Ishikawa (cell line): Measurements from ENCODE around the gene OR2L5.

Experiments used
- CEBPB ChIP-seq: IDR thresholded peaks from 2 replicates; pipeline ENCODE4 v1.6.1; 2012
- CREB1 ChIP-seq: IDR thresholded peaks from 2 replicates; pipeline ENCODE4 v1.6.1; 2012; ENCODE audit warnings: low read depth
- EGR1 ChIP-seq: IDR thresholded peaks from 2 replicates; pipeline ENCODE4 v1.6.1; 2012
- EP300 ChIP-seq: IDR thresholded peaks from 2 replicates; pipeline ENCODE4 v1.6.1; 2012; ENCODE audit warnings: borderline replicate concordance
- FOXM1 ChIP-seq: IDR thresholded peaks from 2 replicates; pipeline ENCODE4 v1.6.1; 2012; ENCODE audit warnings: low read depth, borderline replicate concordance
- NFIC ChIP-seq: IDR thresholded peaks from 2 replicates; pipeline ENCODE4 v1.6.1; 2012
- RAD21 ChIP-seq: IDR thresholded peaks from 2 replicates; pipeline ENCODE4 v1.6.1; 2012; ENCODE audit warnings: low read depth
- REST ChIP-seq: IDR thresholded peaks from 2 replicates; pipeline ENCODE4 v1.6.1; 2012; ENCODE audit warnings: low read depth, mild to moderate bottlenecking
- TAF1 ChIP-seq: IDR thresholded peaks from 2 replicates; pipeline ENCODE4 v1.6.1; 2012; ENCODE audit warnings: low read depth, mild to moderate bottlenecking
- TCF12 ChIP-seq: IDR thresholded peaks from 2 replicates; pipeline ENCODE4 v1.6.1; 2012; ENCODE audit warnings: low read depth
- TEAD4 ChIP-seq: IDR thresholded peaks from 2 replicates; pipeline ENCODE4 v1.6.1; 2012
- USF1 ChIP-seq: IDR thresholded peaks from 2 replicates; pipeline ENCODE4 v1.6.1; 2012
- YY1 ChIP-seq: IDR thresholded peaks from 2 replicates; pipeline ENCODE4 v1.6.1; 2012; ENCODE audit warnings: low read depth
- ZBTB7A ChIP-seq: IDR thresholded peaks from 2 replicates; pipeline ENCODE4 v1.6.1; 2012; ENCODE audit warnings: low read depth
- TF ChIP-seq, protein P1 (sequence below): IDR thresholded peaks from 2 replicates; pipeline ENCODE4 v1.6.1; 2012

Gene OR2L5

GRCh38 chr1:247998811-247999210, 14.6 kb upstream of the OR2L5 start:
- TF ChIP-seq TEAD4, result no peak
- no peak for TF ChIP-seq EP300
- TF ChIP-seq NFIC, result no peak
- no peak for TF ChIP-seq TAF1
- TF ChIP-seq EGR1, result no peak
- no peak for TF ChIP-seq TCF12
- no peak for TF ChIP-seq RAD21
- TF ChIP-seq, protein P1, sequence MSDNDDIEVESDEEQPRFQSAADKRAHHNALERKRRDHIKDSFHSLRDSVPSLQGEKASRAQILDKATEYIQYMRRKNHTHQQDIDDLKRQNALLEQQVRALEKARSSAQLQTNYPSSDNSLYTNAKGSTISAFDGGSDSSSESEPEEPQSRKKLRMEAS, result no peak
- no peak for TF ChIP-seq CREB1
- TF ChIP-seq FOXM1, result no peak
- no peak for TF ChIP-seq REST
- TF ChIP-seq ZBTB7A, result no peak
- TF ChIP-seq USF1, result no peak

GRCh38 chr1:248000169-248000568, 13.3 kb upstream of the OR2L5 start:
- TF ChIP-seq FOXM1, result no peak
- no peak for TF ChIP-seq TCF12

DNA sequence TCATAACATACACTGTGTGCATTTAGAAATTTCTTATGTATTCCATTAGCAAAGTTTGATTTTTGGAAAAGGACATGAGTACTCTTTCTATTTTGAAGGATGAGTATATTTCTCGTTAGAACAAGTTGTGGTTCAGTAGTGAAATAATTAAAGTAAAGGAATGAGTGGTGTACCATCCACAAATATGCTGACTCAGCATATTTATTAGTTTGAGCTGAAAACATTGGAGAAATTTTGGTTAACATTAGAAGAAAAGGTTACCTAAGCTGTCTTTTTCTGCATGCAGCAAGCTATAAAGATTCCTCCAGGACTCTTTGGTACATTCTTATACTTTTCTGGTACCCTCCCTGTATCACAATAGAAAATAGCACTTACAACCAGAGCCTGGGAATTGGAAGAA, 5.7 kb upstream of the OR2L5 start:
- TF ChIP-seq, protein P1, result no peak
- no peak for TF ChIP-seq EP300
- no peak for TF ChIP-seq ZBTB7A
- no peak for TF ChIP-seq CREB1
- no peak for TF ChIP-seq RAD21
- no peak for TF ChIP-seq NFIC
- TF ChIP-seq USF1, result no peak
- no peak for TF ChIP-seq REST
- no peak for TF ChIP-seq YY1
- no peak for TF ChIP-seq TEAD4
- no peak for TF ChIP-seq CEBPB
- no peak for TF ChIP-seq EGR1
- TF ChIP-seq TCF12, result no peak

GRCh38 chr1:248009681-248010080, 3.8 kb upstream of the OR2L5 start:
- no peak for TF ChIP-seq TAF1
- no peak for TF ChIP-seq NFIC
- TF ChIP-seq, protein P1, result no peak
- TF ChIP-seq FOXM1, result no peak
- TF ChIP-seq USF1, result no peak

DNA sequence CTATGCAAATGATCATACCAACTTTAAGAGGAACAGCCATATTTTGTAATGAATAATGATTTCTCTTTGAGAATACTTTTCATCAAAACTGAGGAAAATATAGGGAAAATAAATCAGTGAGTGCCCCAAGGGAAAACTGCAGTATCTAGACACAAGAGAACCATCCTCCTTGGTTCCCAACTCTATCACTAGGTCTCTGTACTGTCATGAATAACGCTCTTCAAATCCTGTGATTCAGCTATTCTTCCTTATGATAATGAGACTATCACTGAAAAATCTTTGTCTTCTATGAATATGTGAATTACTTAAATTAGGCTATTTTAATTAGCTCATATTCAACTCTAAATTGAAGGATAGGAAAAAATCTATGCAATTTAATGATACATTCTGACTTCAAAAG, 2.3 kb downstream of the OR2L5 start:
- TF ChIP-seq ZBTB7A, result no peak
- TF ChIP-seq RAD21, result no peak
- TF ChIP-seq, protein P1, result no peak
- TF ChIP-seq REST, result no peak
- TF ChIP-seq YY1, result no peak
- no peak for TF ChIP-seq EGR1
- no peak for TF ChIP-seq TCF12
- no peak for TF ChIP-seq CEBPB
- no peak for TF ChIP-seq USF1
- TF ChIP-seq TAF1, result no peak
- no peak for TF ChIP-seq TEAD4
- TF ChIP-seq NFIC, result no peak
- no peak for TF ChIP-seq FOXM1
- no peak for TF ChIP-seq EP300
- no peak for TF ChIP-seq CREB1
